DMS153 (cell line): ENCODE results near the gene CDK5RAP2.
"Not testable (repeated sequence)": the region's sequence is repeated elsewhere in the genome, so short reads cannot be mapped to it uniquely, and the experiment has no call there.

Source experiments
- DNase-seq: peaks from one replicate; lab custom pipeline; 2025; lab: John Stamatoyannopoulos, UW

The CDK5RAP2 gene

DNA sequence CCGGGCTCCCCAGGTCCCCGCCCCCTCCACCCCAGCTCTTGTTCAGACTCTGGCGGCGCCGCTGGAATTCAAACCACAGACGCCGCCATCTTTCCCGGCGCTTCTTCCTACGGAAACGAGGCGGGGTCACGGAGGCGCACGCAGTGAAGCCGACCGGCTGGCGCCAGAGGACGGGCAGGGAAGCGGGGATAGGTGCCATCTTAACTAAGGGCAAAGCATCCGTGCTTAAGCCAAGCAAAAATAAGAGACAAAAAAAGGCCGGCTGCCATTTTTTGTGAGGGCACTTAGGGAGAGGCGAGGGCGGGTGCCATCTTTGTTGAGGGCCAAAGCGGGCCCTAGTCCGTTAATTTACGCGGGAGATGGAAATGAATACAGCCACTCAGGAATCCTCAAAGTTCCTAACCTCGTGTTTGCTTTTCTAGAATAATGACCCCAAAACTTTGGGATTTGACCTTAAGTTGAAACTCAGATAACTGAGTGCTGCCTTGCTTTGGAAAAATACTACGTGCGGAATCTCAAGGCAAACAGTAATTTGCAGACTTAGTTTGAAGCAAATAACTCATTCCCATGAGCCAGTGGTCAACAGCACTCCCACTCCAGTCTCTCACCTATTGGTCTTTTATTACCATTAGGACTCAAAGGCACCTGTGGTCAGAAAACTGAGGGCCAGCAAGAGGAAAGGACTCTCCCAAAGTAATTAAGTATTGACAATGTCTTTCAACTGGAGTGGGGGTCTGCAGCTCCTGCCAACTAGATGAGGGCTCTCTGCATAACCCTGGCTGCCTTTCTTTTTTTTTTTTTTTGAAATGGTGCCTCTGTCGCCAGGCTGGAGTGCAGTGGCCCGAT is at the start of gene CDK5RAP2:
Gene CDK5RAP2, minus strand, starts transcription at position 117 of the 846 bp plus-strand sequence. CDS start 189 bp downstream, outside the sequence.
- DNase-seq = peak; percentile 99

DNA sequence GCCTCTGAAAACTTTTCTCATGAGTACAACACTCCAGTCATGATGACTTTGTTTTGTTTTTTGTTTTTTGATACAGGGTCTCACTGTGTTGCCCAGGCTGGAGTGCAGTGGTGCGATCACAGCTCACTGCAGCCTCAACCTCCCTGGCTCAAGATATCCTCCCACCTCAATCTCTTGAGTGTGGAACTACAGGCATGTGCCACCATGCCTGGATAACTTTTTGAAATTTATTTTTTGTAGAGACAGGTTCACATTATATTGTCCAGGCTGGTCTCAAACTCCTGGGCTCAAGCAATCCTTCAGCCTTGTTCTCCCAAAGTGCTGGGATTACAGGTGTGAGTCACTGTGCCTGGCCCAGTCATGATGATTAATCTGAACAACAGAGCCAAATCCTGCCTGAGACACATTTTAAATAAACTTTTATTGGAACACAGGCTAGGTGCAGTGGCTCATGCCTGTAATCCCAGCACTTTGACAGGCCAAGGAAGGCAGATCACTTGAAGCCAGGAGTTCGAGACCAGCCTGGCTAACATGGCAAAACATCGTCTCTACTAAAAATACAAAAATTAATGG is 49.0 kb upstream of the CDK5RAP2 start:
- DNase-seq = not testable (repeated sequence)

DNA sequence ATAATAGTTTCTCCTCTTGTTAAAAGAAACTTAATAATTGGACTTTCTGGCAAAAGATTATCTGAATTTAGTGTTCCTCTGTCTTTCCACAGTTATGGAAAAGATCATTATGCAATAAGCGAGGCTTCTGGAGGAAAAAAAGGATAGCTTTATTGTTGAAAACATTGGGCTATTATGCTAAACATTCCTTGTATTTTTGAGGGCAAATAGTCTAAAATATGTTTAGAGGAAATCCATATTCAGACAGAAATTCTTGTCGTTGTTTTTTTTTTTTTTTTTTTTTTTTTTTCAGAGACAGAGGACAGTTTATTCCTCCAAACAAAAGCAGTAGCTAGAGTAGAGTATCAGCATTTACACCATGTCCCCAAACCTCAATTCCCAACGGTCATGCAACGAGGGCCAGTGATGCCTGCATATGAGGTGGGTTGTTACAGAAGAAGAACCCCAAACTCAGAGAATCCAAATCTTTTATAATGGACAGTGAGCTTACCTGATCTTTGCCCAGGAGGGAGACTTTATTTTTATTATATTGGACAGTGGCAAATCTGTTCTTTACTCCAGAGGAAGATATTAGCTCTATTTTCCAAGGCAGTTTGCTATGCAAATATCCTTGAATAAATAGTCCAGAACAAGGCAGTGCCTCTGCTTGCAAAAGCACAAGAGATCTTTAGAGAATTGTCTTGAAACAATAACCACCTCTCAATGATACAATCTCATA is 48.4 kb upstream of the CDK5RAP2 start:
- DNase-seq = no peak

DNA sequence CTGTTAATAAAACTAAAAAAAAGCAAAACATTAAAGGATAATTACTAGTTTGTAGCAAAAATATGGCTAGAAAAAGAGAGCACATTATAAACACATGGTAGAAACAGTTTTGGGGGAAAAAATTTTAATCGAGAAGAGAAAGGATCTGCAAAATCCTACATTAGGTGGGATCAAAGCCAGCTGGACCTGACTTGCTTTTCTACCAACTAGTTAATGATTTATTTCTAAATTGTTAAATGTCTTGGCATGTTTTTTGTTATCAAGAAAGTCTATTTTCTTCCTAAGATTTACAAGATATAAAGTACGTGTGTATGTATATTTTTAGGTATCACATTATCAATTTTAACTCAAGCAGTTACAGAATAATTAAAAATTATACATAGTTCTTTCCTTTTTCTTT is 47.1 kb upstream of the CDK5RAP2 start:
- no peak for DNase-seq

DNA sequence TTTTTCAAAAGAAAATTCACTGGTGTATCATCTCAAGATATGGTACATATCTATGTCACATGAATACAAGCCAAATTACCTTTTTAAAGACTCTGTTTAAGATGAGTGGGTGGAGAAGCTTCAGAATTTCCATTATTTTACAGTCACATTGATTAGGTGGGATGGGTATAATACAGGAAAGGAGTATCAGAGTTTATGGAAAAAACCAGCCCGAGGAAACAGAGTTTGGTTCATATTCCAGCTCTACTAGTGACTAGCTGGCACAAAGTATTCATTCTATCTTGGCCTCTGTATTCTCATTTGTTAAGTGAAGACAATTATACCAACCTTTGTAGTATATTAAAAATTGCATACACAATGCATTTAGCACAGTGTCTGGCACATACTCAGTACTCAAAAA is 46.5 kb upstream of the CDK5RAP2 start:
- DNase-seq = no peak

DNA sequence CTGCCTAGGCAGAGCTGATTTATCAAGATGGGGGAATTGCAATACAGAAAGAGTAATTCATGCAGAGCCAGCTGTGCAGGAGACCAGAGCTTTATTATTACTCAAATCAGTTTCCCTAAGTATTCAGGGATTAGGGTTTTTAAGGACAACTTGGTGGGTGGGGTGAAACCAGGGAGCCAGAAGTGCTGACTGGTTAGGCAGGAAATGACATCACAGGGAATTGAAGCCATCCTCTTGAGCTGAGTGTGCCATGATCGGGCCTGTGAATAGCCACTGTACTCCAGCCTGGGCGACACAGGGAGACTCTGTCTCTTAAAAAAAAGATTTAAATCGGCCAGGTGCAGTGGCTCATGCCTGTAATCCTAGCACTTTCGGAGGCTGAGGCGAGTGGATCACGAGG is 45.3 kb upstream of the CDK5RAP2 start:
- DNase-seq = no peak

DNA sequence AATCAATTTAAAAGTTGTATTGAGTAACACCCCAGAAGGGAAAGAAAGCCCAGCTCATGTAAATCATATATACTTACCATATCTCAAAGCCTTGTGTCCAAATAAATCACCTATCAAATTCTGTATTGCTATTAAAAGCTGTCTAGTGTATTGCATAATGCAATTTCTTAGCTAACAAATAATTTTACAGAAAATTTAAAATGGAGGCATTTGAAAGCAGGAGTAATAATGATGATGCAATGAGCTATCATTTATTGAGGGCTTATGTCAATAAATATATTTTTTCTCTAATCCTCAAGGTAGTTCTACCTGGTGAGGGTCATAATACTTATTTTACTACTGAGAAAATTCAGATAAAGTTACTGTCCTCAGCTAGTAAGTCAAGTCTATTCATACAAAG is 42.8 kb upstream of the CDK5RAP2 start:
- DNase-seq = no peak

DNA sequence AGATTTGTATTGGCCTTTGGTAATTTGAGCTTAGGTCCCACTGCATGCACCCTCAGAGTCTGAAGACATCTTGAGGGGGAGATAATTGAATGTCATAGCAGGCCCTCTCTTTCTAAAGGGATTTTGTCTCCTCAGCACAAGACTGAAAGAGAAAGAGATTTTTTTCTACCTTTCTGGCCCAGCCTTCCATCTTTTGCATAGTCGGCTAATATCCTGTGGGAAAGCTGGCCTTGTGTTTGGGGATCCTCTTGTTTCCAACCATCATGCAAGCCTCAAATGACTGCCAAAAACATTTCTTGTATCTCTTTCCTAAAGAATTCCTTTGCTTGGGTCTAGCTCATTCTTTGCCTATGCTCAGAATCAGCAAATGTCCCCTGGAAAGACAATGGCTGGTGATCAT is 42.0 kb upstream of the CDK5RAP2 start:
- DNase-seq = no peak

DNA sequence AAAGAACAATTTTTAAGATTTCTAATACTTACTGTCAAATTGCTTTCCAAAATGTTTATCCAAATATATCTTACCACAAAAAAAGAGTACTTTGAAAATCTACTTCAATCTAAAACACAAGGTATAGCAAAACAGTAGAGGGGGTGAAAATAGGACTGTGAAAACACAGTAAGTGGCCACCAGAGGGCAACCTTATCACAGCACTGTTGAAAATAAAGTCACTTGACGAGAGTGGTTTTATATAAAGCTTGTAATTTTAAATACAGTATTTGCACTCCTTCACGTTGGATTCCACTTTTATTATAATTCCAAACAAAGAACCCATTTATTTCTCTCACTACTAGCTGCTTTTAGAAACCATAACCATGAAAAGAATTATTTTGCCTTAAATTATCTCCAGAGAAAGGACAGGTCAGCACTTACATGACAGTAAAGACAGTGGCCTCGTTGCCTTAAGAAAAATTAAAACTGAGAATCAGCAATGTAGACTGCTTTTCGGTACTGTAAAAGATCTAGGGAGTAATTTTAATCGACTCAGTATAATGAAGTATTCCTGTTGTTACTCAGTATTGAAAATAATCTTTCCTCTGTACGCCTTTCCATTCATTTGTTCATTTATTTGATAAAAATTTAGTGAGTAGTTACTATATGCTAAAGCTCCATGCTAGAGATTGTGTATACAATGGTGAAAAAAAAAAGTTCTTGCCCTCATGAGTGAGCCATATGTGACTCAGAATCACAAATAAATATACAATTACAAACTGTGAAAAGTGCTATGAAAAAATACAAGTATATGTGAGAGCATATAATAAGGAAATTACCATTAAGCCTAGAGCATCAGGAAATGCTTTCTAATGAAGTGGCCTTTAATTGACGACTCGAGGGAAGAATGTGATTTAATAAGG is 40.0 kb upstream of the CDK5RAP2 start:
- DNase-seq = peak; percentile 34

DNA sequence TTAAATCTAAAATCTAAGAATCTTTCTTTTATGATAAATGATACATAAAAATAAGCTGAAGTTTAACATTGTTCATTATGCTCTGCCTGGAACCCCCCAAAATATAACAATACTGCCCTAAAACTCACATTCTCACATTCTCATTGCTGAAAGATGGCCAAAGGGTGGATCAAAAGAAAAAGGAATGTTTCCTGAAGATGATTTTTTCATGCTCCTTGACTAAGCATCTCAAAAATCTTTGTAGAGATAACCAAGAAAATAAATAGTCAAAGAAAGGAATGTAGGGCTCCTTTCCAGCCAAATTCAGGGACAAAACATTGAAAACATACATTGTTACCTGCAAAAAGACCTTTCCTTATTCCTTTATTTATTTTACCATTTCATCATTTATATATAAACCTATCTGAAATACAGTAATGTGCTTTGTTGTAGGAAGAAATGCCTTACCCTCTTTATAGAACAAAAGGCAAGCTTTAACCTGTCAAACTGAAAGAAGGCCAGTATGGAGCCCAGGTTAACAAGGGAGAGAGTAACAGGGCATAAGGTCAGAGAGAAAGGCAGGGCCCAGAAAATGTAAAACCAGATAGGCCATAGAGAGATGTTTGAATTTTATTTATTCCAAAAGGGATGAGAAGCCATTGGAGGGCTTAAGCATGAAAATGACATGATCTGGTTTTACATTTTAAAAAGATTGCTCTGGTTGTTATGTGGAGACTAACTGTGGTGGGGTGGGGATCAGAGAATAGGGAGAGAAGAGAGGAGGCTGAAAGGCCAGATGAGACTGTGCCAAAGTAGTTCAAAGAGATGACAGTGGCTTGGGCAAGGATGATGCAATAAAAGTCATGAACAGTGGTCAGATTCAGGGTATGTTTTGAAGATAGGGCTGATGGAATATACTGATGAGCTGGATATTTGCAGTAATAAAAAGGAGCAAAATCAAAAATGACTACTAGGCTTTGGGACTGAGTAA is 37.3 kb upstream of the CDK5RAP2 start:
- DNase-seq = no peak

DNA sequence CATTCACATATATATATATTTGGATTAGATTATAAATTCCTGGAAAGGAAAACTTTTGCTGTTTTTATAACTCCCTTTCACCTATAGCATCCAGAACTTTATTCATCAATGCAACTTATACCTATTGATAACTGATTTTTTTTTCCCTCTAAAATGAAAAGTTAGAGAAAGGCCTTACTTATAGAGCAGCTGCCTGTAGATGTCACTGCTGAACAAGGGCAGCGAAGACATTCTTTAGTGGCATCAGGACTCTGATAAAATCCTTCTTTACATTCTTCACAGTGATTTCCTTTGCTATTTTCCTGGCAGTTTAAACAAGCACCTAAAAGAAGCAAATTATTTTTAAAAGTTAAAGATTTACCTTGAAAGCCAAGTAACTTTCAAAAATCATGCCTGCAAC is 32.3 kb upstream of the CDK5RAP2 start:
- DNase-seq = no peak

DNA sequence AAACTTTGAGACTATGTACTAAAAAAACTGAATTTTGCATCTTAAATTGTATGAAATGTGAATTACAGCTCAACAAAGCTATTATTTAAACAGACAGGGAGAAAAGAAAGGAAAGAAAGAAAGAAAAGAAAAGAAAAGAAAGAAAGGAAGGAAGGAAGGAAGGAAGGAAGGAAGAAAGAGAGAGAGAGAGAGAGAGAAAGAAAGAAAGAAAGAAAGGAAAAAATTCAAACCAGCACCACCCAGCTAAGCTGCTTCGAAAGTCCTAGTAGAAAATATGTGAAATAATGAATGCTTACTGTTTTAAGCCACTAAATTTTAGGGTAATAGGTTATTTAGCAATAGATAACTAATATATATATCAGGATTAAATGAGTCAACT is 31.7 kb upstream of the CDK5RAP2 start:
- no peak for DNase-seq

DNA sequence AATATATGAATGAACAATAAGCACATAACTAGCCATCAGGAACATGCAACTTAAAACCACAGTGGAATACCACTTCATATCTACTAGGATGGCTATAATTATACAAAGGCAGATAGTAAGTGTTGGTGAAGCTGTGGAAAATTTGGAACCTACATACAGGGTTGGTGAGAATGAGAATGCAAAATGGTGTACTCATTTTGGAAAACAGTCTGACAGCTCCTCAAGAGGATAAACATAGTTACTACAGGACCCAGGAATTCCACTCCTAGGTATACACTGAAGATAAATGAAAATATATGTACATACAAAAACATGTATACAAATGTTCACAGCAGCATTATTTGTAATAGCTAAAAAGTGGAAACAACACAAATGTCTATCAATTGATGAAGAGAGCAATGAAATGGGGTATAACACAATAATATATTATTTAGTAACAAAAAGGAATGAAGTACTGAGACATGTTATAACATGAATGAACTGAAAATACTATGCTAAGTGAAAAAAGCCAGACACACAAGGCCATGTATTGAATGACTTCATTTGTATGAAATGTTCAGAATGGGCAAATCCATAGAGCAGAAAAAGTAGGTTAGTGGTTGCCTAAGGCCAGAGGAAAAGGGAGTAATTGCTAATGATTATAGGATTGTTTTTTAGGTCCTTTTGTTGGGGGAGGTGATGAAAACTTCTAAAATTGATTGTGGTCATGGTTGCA is 31.2 kb upstream of the CDK5RAP2 start:
- DNase-seq = no peak

DNA sequence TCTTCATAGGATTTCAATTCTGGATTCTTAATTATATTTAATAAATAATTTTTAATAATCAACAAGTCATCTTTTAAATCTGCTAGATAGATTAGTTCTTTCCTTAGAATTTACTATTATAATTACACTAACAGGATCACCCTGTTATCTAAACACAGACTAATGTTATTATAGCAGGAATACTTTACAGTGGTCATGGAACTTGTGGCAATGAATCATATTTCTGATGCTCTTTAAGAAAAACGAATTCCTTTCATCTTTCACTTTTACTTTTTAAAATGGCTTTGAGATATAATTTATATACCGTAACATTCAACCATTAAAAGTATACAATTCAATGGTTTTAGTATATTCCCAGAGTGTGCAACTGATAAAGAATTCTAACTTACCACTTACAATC is 29.7 kb upstream of the CDK5RAP2 start:
- DNase-seq = no peak

DNA sequence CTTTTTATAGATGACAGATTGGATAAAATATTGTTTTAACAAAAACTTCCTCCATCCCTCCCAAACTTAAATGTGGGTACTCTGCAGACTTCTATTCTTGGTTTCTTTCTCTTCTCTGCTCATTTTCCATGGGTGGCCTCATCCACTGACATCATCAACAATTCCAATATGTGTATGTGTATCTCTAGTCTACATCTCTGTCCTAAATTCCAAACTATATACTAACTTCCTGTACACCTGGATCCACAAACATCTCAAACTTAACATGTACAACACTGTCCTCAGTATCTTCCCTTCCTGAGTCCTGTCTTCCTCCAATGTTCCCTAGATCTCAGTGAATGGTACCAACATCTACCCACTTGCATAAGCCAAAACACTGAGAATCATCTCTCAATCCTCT is 28.5 kb upstream of the CDK5RAP2 start:
- no peak for DNase-seq

DNA sequence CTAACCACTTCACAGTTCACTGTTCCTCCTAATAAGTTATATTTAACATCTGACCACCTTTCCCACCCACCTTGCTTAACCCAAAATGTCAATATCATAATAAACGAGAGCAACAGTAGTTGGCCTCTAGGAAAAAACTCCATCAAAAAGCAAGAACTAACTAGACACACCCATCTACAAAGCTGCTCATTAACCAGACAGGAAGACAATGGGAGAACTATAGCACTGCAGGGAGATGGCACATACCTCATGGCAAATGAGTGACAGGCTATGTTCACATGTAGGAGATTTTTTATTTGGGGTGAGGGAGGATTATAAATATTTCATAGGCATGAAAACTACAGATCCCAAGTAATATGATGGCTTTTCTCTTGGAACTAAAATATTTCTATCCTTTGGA is 23.6 kb upstream of the CDK5RAP2 start:
- no peak for DNase-seq

DNA sequence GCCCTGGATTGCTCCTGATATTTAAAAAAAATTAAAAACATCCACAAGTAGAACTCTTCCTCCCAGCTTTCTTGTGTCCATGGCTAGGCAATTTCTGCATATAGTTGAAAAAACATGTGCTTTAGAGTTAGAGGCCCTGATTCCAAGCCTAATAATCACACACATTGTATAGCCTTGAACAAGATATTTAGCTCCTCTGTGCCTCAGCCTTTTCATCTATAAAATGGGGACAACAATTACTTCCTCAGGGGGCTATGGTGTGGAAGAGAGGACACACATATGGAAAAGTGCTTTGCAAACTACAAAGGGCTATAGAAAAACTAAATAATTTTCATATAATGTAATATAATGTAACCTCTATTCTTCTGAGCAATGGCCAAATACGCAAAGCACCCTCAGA is 23.0 kb upstream of the CDK5RAP2 start:
- DNase-seq = no peak

DNA sequence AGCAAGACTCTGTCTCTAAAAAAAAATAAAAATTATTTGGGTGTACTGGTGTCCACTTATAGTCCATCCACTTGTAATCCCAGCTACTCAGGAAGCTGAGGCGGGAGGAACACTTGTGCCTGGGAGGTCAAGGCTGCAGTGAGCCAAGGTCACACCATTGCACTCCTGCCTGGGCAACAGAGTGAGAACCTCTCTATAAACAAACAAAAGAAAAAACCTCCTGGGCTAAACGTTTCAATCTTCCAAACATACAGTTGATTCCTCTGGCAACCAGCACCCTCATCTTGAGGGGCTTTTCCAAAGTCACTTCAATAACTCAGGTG is 13.9 kb upstream of the CDK5RAP2 start:
- no peak for DNase-seq

DNA sequence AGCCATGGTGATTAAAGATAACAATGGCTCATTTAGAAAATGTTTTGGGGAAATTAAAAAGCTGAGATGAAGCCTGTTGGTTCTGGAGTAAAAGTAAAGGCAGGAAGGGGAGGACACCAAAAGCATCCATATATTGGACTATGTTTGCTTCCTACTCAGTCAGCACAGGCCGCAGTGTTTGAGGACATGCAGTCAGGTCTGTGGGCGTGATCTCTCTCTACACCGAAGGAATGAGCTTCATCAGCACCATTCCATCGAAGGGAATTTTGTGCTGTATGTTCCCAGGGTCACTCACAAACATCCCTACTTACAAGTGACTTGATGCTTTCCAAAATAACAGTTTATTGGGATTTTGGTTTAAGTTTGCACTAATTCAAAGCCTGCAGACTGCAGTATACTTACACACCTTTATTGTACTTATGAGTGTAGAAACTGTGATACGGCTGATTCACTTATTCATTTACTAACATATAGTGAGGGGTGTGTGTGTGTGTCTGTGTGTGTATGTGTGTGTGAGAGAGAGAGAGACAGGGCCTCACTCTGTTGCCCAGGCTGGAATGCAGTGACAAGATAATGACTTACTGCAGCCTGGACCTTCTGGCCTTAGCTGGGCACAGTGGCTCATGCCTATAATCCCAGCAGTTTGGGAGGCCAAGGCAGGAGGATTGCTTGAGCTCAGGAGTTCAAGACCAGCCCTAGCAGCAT is 13.4 kb upstream of the CDK5RAP2 start:
- DNase-seq = no peak

DNA sequence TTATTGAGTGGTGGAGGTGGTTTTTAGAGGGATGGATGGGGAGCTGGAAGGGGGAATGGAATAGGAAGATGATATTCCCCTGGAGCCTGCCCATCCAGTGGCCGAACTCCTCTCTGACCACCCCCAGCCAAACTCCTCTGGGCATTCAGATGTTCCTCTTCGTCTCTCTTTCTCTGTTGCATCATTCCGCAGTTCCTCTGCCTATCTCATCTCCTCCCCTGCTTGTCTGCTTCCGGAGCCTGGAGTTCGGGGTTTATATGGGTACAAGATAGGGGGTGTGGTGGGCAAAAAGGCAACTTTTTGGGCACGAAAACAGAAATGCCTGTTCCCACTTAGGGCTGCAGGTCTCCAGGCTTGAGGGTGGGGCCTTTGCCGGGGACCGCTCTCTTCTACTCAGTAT is 12.2 kb upstream of the CDK5RAP2 start:
- DNase-seq = no peak
